Measurements from ENCODE around the gene ZFP1. TPM values are rescaled to one million over a fixed set of nuclear protein-coding genes. Genes with fewer than 3 reads are reported as not detected.

Gene ZFP1
- total RNA-seq, 6 donors from 2014 or later = 4.2 to 10.8 (median 7.0) TPM

- peak in 1 of 2 donors; percentile 45 for ATAC-seq (ENCODE audit: low FRiP score in 2 of 2)
- DNase-seq = peak in 1 of 2 donors; percentile 13
- WGBS, 2 donors = 43 to 55% methylated on average over 13 to 17 of the region's 18 CpGs
- Histone ChIP-seq H3K27me3 (no peaks in the 10 kb centered on the region), H3K27ac (no peak overlapping the region), H3K9me3 (no peaks in the 10 kb centered on the region), H3K4me1 (peaks cover 0 to 6% (median 1%) of the 10 kb centered on the region in 4 donors), H3K4me3 (no peak overlapping the region), H3K36me3 (no peaks in the 10 kb centered on the region)
- TF ChIP-seq POLR2A (IDR thresholded peaks at IDR 0.05) = no peak
- no peak for TF ChIP-seq CTCF (IDR thresholded peaks at IDR 0.05)
- TF ChIP-seq EP300 (IDR thresholded peaks at IDR 0.05) = no peak
- no peak for TF ChIP-seq POLR2AphosphoS5 (IDR thresholded peaks at IDR 0.05)
Measured at GRCh38 chr16:75198135-75198600, 49.8 kb downstream of the ZFP1 start.

- no peak for ATAC-seq (ENCODE audit: low FRiP score in 2 of 2)
- H3K36me3 ChIP-seq = no peaks in the 10 kb centered on the region
- H3K27ac ChIP-seq = no peak overlapping the region
- no peak overlapping the region for H3K4me3 ChIP-seq
- TF ChIP-seq EP300 (IDR thresholded peaks at IDR 0.05) (no peak), POLR2A (IDR thresholded peaks at IDR 0.05) (no peak), CTCF (IDR thresholded peaks at IDR 0.05) (no peak), POLR2AphosphoS5 (IDR thresholded peaks at IDR 0.05) (no peak)
- no peaks in the 10 kb centered on the region for H3K9me3 ChIP-seq
- WGBS, 2 donors = 87 to 92% methylated on average over 13 of the region's 13 CpGs
- DNase-seq = peak in 1 of 2 donors; percentile 10
- peaks cover 0 to 6% (median 1%) of the 10 kb centered on the region in 4 donors for H3K4me1 ChIP-seq
- H3K27me3 ChIP-seq = no peaks in the 10 kb centered on the region
Measured at GRCh38 chr16:75202069-75202590, 53.8 kb downstream of the ZFP1 start.

- 93 to 95% methylated on average over 12 of the region's 12 CpGs for WGBS, 2 donors
- Histone ChIP-seq H3K4me1 (peaks cover 0 to 6% (median 1%) of the 10 kb centered on the region in 4 donors), H3K9me3 (no peaks in the 10 kb centered on the region), H3K4me3 (no peak overlapping the region), H3K36me3 (no peaks in the 10 kb centered on the region), H3K27me3 (no peaks in the 10 kb centered on the region), H3K27ac (no peak overlapping the region)
- no peak for ATAC-seq (ENCODE audit: low FRiP score in 2 of 2)
- no peak for DNase-seq
- no peak for TF ChIP-seq POLR2AphosphoS5 (IDR thresholded peaks at IDR 0.05)
- no peak for TF ChIP-seq CTCF (IDR thresholded peaks at IDR 0.05)
- no peak for TF ChIP-seq POLR2A (IDR thresholded peaks at IDR 0.05)
- TF ChIP-seq EP300 (IDR thresholded peaks at IDR 0.05) = no peak
Measured at GRCh38 chr16:75203096-75203495, 54.8 kb downstream of the ZFP1 start.

- Histone ChIP-seq H3K27me3 (no peaks in the 10 kb centered on the region), H3K36me3 (no peaks in the 10 kb centered on the region), H3K4me3 (no peak overlapping the region), H3K27ac (no peak overlapping the region), H3K4me1 (peaks cover 0 to 6% (median 1%) of the 10 kb centered on the region in 4 donors), H3K9me3 (no peaks in the 10 kb centered on the region)
- TF ChIP-seq POLR2A (IDR thresholded peaks at IDR 0.05) = no peak
- no peak for TF ChIP-seq CTCF (IDR thresholded peaks at IDR 0.05)
- TF ChIP-seq EP300 (IDR thresholded peaks at IDR 0.05) = no peak
- ATAC-seq (ENCODE audit: low FRiP score in 2 of 2) (no peak), DNase-seq (peak in 1 of 2 donors; percentile 35)
- 83 to 84% methylated on average over 4 to 13 of the region's 13 CpGs for WGBS, 2 donors
Measured at GRCh38 chr16:75203667-75204409, 55.5 kb downstream of the ZFP1 start.

All from upper lobe of left lung (tissue), 6 donors.